HG03139 (cell line): ENCODE data around the gene HYAL1.
A peak's percentile ranks its signal among the peaks of the same experiment; 100 is the strongest.
"Not testable (repeated sequence)": the region's sequence is repeated elsewhere in the genome, so short reads cannot be mapped to it uniquely, and the experiment has no call there.

Experiments used
- ATAC-seq: cut with Tn5 transposase; IDR thresholded peaks from one replicate; pipeline ENCODE4 v1.9.1; 2021; ENCODE audit not compliant: unreplicated experiment

The HYAL1 gene

DNA sequence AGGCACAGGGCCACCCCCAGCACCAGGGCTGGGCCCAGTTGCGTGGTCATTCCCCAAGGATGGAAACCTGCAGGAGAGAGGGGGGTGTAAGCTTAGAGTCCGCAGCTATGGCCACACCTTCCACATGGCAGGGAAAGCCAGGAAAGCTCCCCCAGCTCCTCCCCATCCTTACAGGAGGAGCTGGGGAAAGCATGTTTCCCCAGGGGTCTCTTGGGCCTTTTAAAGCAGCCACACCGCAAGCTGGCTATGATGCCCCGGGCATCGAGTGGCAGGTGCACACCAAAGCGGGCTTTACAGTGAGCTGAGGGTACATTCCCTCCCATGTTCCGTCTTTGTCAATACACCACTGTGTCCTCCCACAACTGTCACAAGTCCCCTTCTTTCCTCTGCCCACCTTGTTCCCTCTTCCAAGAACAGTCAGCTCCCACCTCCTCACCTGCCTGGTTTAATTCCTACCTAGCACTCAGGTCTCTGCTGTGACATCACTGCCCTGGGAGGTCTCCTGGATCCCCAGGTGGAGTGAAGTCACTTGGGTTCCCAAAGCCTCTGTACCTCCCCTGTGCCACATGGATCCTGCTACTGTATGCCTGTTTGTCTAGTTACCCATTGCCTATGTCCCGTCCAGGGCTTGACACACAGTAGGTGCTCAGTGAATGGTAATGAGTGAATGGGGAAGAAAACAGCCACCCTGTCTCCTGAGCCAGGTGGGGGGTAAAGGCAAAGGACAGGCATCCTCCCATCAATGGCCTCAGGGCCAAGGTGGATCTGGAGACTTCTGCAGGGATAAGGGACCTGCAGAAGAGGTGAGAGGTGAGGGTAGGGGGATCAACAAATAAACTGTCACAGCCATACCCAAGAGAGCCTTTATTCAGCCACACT lies 7.6 kb downstream of the HYAL1 start:
- ATAC-seq, result no peak

DNA sequence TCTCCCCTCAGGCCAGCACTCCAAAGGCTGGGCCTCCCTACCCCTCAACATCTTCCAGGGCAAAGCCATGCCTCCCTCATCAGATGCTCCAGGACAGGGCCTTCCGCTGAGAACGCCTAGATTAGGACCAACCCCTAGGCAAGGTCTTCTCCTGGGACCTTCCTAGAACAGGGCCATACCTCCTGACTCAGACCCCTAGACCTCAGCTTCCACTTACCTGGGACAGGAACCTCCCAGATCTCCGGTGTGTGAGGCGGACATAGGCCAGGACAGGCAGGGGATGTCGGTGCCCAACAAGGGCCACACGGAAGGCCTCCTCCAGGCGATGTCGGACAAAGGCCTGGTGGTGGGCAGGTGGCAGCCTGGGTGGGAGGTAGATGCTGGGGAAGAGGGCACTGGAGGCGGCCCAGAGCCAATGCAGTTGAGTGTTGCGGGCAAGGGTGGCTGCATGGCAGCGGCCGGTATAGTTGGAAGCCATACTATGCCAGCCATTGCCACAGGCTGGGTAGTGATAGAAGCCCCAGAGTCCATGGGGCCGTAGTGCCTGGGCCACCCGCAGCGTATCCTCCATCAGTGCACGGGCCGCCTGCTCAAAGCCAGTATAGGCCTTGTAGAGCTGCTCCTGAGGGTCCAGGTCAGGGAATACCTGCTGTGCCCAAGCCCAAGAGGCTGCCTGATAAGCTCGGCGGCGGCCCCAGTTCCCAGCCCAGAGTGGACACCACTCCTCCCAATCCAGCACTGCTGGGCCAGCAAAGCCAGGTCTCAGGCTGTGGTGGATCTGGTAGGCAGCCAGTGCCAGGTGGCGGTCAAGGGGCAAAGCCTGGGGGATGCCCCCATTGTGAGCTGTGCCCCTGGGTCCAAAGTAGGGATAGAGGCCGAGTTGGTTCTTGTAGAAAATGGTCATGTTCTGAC lies 8.6 kb downstream of the HYAL1 start:
- no peak for ATAC-seq

DNA sequence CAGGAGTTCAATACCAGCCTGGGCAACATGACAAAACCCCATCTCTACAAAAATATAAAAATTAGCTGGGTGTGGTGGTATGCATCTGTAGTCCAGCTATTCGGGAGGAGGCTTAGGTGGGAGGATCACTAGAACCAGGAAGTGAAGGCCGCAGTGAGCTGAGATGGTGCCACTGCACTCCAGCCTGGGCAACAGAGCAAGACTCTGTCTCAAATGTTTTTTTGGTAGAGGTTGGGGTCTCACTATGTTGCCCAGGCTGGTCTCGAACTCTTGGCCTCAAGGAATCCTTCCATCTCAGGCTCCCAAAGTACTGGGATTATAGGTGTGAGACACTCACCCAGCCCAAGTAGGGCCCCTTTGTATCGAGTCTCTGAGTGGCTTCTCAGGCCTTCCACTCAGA lies 9.3 kb downstream of the HYAL1 start:
- ATAC-seq, result no peak

DNA sequence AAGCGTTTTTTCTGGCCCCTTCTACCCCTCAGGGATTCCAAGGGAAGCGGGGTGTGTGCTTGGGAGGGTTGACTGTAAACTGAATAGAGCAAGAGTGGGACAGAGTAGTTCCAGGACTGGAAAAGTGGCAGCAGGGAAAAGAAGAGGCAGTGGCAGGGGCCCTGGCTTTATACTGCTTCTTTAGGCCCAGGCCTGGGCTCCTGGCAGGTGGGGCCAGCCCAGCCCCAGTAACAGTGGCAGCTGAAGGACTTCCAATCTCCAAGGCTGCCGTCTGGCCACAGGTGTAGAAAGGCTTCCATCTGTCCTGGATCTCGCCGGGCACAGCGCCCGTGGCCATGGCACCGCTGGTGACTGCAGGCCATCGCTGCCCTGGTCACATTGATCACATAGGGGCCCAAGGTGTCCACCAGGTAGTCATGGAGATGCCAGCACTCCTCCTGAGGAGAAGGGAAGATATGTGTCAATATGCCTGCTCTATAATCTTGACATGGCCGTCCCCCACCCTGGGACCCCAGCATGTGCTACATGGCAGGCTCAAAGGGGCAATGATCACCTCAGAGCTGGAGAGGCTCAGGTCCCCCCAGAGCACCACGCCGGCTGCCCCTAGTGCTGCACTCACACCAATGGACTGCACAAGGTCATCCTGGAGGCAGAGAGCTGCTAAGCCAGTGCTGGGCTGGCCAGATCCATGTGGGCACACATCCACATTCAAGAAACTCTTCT lies 10.1 kb downstream of the HYAL1 start:
- ATAC-seq, result no peak

DNA sequence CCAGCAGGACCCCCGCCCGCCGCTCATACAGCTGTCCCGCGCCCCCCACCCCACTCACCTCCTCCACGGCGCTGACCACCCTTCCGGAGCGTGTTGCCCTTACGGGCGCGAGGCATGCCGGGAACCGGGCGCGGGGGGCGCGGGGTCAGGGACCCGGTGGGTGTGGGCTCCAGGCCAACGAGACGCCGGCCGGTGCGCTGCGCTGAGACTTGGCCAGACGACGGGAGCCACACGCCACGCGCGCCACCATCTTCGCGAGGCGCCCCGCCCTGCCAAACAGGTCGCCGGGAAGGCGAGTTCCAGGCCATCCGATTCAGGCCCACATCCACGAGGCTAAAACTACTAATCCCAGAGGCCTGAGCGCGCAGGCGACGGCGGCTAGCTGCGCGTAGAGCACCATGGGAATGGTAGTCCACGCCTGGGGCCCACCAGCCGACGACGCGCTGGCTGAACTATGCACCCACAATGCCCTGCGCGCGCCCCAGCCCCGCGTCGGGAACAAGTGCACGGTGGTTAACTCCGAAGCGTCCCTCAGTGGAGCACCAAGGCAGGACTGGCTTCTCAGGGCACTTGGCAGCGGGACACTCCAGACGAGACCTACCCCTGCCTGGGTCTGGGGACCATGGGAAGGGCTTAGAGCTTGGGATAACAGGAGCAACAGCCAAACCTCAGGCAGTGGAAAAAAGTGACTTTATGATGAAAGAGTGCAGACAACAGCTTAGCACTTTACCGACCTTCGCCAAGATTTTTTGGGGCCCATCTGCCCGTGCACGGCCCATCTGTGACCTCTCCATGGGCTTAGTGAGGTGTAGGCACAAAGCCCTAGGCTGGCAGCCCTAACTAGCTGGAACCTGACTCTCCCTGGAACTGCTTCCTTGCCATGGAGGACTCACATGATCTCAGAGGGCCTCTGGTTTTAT lies 11.0 kb downstream of the HYAL1 start, which contains the start of gene IFRD2:
IFRD2 (minus strand) TSS at position 271 of the 920 bp plus-strand sequence; CDS start at position 116, 155 bp downstream.
- peak; percentile 93 for ATAC-seq

DNA sequence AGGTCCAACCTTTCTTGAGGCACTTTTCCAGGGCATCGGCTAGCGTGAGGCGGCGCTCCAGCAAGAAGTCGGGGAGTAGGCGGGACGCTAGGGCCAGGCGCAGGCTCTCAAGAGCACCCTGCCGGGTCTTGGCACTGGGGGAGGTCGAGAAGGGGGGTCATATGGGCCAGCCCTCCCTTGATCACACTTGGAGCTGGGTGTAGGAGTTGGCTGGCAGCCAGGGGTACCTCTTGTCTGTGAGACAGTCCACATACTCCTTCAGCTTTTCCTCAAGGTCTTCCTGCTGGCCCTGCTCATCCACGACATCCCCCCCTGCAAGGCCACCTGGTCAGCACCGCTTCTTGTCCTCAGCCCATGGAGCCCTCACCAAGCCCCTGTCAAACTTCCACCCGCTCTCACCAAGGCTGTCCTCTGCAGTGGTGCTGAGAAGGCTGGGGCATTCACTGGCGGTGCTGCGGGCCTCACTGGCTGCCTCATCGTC lies 13.2 kb downstream of the HYAL1 start:
- no peak for ATAC-seq

DNA sequence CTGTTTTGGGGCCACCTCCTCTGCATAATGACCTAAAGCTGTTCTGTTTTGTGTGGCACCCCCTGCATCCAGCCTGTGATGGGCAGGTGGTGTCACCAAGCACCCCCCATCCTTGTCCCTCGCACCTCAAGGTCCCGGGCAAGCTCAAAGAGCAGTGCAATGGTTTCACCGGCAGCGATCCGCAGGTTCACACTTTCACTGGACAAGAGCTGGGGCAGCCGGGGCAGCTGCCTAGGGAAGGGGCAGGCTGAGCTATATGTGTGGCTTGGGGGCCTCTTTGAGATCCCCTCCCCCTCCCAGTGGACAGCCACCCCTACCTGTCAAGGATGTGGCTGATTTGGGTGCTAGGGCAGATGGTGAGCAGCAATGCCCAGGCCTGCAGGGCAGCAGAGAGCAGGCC lies 14.2 kb downstream of the HYAL1 start:
- no peak for ATAC-seq

DNA sequence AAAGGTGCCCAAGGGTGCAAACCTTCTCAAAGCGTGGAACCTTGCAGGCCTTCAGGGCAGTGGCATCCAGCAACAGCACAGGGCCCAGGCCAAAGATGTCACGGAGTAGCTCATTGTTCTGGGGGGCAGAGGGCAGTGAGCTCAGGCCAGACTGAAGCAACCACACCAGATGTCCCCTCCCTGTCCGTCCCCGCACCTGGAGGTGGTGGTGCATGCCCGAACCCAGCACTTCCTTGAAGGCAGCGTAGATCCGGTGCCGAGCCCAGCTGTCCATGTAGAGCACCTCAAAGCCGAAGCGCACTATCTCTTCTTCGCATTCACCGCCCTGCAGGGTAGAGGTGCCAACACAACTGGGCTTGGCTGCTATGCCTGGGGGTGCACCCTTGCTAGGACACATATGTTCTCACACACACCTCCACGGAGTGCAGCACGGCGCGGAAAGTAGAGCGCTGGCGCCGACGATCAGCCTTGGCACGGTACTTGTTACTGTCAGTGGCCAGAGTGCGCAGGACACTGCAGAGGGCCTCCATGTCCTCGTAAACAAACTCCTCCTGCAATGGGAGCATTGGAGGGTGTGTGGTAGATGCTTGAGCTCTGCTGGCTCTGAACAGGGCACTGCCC lies 14.9 kb downstream of the HYAL1 start:
- ATAC-seq, result no peak

DNA sequence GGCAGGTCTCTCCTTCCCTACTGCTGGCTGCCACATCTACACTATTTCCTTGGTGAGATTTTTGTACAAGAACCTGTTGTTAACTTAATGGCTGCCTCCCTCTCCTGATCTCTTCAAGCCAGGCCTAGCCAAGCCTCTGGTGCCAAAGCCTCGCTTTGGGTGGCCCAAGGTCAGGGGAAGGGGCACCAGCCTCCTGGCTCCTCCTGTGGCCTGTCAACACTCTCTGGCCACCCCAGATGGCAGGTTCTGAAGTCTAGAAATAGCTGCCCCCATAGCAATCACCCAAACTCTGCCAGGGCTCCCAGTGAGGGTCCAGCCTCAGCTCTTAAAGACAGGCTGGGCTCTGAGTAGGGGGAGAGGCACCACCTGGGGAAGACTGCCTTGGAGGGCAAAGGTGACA lies 16.1 kb downstream of the HYAL1 start:
- ATAC-seq, result no peak

DNA sequence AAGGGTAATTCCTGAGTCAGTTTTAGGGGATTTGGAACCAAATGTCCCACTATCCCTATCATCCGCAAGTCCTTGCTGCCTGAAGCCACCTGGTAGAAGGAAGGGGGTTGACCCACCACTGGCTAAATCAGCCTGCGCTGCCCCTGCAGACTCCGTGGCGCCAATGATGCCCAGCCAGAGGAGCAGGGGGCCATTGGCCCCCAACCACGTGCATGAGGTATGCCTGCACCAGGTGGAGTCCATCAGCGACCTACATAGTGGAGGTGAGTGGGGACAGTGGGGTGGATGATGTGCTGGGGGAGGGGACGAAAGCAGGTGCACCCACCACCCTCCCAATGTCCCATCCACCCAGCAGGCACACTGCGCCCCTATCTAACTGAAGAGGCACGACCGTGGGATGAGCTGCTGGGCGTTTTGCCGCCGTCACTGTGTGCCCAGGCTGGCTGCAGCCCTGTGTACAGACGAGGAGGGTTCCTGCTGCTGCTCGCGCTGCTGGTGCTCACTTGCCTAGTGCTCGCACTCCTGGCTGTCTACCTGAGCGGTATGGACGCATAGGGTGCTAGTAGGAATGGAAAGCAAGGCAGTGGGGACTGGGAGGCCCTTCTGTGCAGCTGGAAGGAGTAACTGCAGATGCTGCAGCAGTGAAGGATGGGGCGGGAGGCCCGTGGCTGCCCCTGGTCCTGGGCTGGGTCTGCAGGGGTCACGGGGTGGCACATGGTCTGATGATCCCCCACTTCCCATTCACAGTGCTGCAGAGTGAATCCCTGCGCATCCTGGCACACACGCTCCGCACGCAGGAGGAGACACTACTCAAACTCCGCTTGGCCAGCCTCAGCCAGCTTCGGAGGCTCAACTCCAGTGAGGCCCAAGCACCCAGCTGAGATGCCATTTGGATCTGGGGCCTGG lies 16.8 kb downstream of the HYAL1 start:
- no peak for ATAC-seq

DNA sequence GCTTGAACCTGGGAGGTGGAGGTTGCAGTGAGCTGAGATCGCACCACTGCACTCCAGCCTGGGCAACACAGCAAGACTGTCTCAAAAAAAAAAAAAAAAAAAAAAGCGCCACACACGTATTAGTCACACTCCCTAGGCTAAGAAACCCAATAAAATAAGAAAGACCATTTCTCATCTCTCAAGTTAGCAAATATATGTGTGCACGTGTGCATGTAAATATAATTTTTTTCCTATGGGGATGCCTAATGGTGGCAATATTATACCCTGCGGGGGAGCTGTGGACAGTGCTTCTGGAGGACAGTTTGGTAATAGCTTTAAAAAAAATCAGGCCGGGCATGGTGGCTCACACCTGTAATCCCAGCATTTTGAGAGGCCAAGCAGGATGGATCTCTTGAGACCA lies 19.3 kb downstream of the HYAL1 start:
- ATAC-seq, result not testable (repeated sequence)

DNA sequence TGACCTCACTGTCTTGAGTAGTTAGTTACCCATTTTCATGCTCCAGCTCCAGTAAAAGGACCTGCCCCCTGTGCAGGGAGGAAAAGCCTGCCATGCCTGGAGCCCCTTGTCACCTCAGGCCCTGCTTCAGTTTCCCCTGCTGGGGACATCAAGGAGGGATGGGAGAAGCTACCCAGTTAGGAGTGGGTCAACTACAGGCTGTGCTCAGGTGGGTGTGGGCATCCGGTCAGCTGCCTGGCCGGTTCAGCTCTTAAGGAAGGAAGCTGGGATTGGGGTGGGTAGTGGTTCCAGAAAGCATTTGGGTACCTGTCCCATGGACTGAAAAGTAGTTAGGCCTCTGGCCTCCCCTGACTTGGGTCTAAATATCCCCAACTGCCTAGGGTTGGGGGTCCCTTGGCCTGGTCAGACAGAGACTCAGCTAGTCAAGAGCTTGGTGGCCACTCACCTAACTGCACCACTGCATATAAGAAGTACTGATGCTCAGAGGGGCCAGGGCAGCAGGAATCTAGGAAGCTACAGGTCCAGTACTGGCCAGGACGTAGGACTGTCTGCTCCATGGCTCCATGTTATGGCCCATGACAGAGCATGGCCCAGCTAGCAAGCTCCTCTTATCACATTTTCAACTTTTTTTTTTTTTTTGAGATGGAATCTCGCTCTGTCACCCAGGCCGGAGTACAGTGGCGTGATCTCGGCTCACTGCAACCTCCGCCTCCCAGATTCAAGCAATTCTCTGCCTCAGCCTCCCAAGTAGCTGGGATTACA lies 23.9 kb downstream of the HYAL1 start:
- no peak for ATAC-seq

DNA sequence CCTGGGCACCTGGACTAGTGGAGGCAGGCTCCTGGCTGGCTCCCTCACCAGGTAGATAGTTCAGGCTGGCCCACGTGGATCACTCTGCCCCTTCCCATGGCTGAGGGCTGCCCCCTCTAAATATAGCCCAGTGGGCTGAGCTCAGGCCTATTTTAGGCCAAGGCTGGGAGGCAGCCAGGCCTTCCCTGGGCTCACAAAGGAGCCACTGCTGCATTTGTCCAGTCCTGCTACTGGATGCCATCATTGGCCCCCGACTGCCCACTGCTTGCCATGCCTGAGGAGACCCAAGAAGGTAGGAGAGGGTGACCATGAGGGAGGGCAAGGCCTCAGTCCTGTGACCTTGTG lies 24.5 kb downstream of the HYAL1 start, which contains the start of gene LSMEM2:
LSMEM2 (plus strand) TSS at position 208 of the 345 bp plus-strand sequence; CDS start at position 235, 27 bp downstream.
- ATAC-seq, result no peak

DNA sequence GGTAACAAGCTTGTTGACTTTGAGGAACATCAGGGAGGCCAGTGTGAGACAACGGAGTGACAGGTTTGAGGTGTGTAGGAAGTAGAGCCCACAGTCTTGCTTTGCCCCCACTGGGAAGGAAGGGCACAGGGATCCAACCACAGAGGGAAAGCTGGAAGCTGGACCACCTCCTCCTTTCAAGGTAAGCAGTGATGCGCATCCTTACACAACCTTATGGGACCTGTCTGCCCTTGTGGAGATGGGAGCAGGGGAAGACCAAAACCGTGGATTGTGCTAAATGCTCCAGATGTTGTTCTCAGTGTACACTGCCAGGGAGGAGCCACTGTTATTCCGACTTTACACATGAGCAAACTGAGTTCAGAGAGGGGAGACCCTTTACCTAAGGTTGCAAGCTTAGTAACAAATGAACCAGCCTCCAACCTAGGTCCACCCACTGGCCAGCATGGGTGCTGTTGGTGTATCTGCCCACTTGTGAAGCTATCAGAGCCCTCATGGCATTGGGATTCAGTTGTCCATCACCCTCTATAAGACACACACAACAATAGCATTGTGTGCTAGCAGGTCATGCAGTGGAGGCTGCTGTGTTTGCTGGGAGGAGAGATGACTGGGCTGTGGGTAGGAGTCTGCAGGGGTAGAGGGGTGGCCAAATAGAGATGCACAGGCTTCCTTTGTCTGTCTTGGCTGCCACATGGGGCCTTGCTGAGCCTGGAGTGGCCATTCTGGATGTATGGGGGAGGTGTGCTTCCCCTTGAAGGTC lies 25.1 kb downstream of the HYAL1 start:
- no peak for ATAC-seq

DNA sequence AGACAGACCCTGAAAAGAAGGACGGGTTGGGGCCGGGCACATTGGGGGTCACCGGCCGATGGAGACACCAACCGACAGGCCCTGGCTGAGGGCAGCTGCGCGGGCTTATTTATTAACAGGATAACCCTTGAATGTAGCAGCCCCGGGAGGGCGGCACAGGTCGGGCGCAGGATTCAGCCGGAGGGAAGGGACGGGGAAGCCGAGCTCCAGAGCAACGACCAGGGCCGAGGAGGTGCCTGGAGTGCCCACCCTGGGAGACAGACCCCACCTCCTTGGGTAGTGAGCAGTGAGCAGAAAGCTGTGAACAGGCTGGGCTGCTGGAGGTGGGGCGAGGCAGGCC lies 26.6 kb downstream of the HYAL1 start:
- ATAC-seq, result no peak

DNA sequence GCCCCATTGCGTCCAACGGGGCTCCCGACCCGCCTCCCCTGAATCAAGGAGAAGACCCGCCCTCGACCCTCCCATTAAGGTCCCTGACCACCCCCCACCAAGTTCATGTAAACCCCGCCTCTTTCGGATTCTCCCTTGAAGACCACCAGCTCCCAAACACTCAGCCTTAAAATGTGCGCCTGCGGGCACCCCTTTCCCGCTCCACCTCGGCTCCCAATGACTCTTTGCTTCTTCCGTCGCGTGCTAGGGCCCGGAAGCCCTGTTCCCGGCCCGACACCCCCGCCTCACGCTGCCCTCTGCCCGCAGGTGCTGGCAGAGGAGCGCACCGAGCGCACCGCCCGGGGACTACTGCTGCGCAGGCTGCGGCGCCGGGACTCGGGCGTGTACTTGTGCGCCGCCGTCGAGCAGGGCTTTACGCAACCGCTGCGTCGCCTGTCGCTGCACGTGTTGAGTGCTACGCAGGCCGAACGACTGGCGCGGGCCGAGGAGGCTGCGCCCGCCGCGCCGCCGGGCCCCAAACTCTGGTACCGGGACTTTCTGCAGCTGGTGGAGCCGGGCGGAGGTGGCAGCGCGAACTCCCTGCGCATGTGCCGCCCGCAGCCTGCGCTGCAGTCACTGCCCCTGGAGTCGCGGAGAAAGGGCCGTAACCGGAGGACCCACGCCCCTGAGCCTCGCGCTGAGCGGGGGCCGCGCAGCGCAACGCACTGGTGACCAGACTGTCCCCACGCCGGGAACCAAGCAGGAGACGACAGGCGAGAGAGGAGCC lies 27.2 kb downstream of the HYAL1 start:
- ATAC-seq, result no peak
